Fibroblast of lung (primary cell): ENCODE measurements around the gene PWWP2B. TPM values are rescaled to one million over a fixed set of nuclear protein-coding genes. Genes with fewer than 3 reads are reported as not detected.

Source experiments
- DNase-seq, 2 donors: peaks; one replicate each; pipeline versions ENCODE4 v3.0.0 to v3.0.0-alpha.2; 2010; ENCODE audit warnings: low read depth in 2 of 2
- H2AFZ ChIP-seq: 2 replicates; pipeline ENCODE4 v1.5.1; 2012; ENCODE audit warnings: low read length, control low read depth, inconsistent platforms
- H3K27ac ChIP-seq: 2 replicates; pipeline ENCODE4 v1.5.1; 2011; ENCODE audit warnings: low read length, control low read depth; ENCODE audit not compliant: insufficient read depth
- H3K27me3 ChIP-seq: 2 replicates; pipeline ENCODE4 v1.5.1; 2011; ENCODE audit warnings: mild to moderate bottlenecking, low read length; ENCODE audit not compliant: control insufficient read depth, insufficient read depth
- H3K36me3 ChIP-seq: 2 replicates; pipeline ENCODE4 v1.5.1; 2011; ENCODE audit warnings: low read length; ENCODE audit not compliant: control insufficient read depth, insufficient read depth
- H3K4me1 ChIP-seq: 2 replicates; pipeline ENCODE4 v1.5.1; 2011; ENCODE audit warnings: low read length; ENCODE audit not compliant: control insufficient read depth, insufficient read depth; ENCODE audit errors: extremely low read depth
- H3K4me2 ChIP-seq: 2 replicates; pipeline ENCODE4 v1.5.1; 2011; ENCODE audit warnings: low read length, control low read depth; ENCODE audit not compliant: insufficient read depth; ENCODE audit errors: extremely low read depth
- H3K4me3 ChIP-seq, 4 experiments: fragments of 200-600 bp in 1 of 4; sonication (generic) in 1 of 4; replicated peaks in 1 of 4; 2 replicates each; pipeline ENCODE4 v1.5.1; 2011 to 2016; ENCODE audit warnings: low read length in 4 of 4, low read depth in 3 of 4, mild to moderate bottlenecking in 3 of 4, control low read depth in 2 of 4, inconsistent platforms in 1 of 4, mixed read lengths in 1 of 4; ENCODE audit not compliant: insufficient read depth in 1 of 4; ENCODE audit errors: control extremely low read depth in 1 of 4
- H3K79me2 ChIP-seq: 2 replicates; pipeline ENCODE4 v1.5.1; 2012; ENCODE audit warnings: mild to moderate bottlenecking, low read length, inconsistent platforms; ENCODE audit not compliant: control insufficient read depth, insufficient read depth
- H3K9ac ChIP-seq: 2 replicates; pipeline ENCODE4 v1.5.1; 2011; ENCODE audit warnings: mild to moderate bottlenecking, low read length, control low read depth; ENCODE audit not compliant: insufficient read depth
- H3K9me3 ChIP-seq: 2 replicates; pipeline ENCODE4 v1.5.1; 2012; ENCODE audit warnings: low read depth, low read length; ENCODE audit not compliant: control insufficient read depth, insufficient read depth
- H4K20me1 ChIP-seq: 2 replicates; pipeline ENCODE4 v1.5.1; 2011; ENCODE audit warnings: low read length; ENCODE audit not compliant: control insufficient read depth, insufficient read depth; ENCODE audit errors: extremely low read depth
- CTCF ChIP-seq, 2 donors: IDR thresholded peaks in 1 of 2; conservative IDR thresholded peaks in 1 of 2; 1 replicate in 1 of 2; 2 replicates in 1 of 2; pipeline ENCODE4 v1.5.1; 2011 to 2012; ENCODE audit warnings: low read length in 2 of 2, control low read depth in 1 of 2, inconsistent platforms in 1 of 2, low read depth in 1 of 2, mild to moderate bottlenecking in 1 of 2
- EZH2 ChIP-seq: IDR thresholded peaks from 2 replicates; pipeline ENCODE4 v1.5.1; 2012; ENCODE audit warnings: low read length, control low read depth, mild to moderate bottlenecking; ENCODE audit errors: missing control alignments
- polyA plus RNA-seq, 2 donors: library from polyadenylated mRNA; depleted of rRNA in 1 of 2; stranded (reverse) in 1 of 2; unstranded in 1 of 2; fragments of >200 nt; gene quantifications; 2 replicates each; pipeline ENCODE4 v1.2.1, GENCODE V29; 2011 to 2012; ENCODE audit warnings: missing spikeins in 1 of 2
- total RNA-seq: library from RNA; depleted of rRNA; stranded (reverse); fragments of >200 nt; gene quantifications from 2 replicates; pipeline ENCODE4 v1.2.1, GENCODE V29; 2014

PWWP2B gene
- total and polyA plus RNA-seq, 2 donors (not counting 1 experiment from before 2014, with no cell fraction given) = 1.5 to 15.9 TPM

- H3K4me2 ChIP-seq = no peak overlapping the region
- H3K36me3 ChIP-seq = no peaks in the 10 kb centered on the region
- H2AFZ ChIP-seq = no peak overlapping the region
- no peak overlapping the region for H3K27ac ChIP-seq
- H3K4me1 ChIP-seq = no peaks in the 10 kb centered on the region
- no peak overlapping the region for H3K9ac ChIP-seq
- H3K4me3 ChIP-seq = no peak overlapping the region
- no peaks in the 10 kb centered on the region for H3K79me2 ChIP-seq
- no peaks in the 10 kb centered on the region for H4K20me1 ChIP-seq
- TF ChIP-seq EZH2 = no peak
- TF ChIP-seq CTCF (conservative IDR thresholded peaks at IDR 0.05 in 1 of 2, IDR thresholded peaks at IDR 0.05 in 1 of 2; ENCODE audit: low read depth in 1 of 2, low read length in 2 of 2) = no peak
- DNase-seq = peak in 1 of 2 donors; percentile 53
- no peaks in the 10 kb centered on the region for H3K27me3 ChIP-seq
- no peaks in the 10 kb centered on the region for H3K9me3 ChIP-seq
These were observed 14.6 kb upstream of the PWWP2B start for GRCh38 chr10:132382231-132382922.

GRCh38 chr10:132383101-132383500, 13.9 kb upstream of the PWWP2B start:
- Histone ChIP-seq H2AFZ (no peak overlapping the region), H3K4me2 (no peak overlapping the region), H3K36me3 (no peaks in the 10 kb centered on the region), H3K27me3 (no peaks in the 10 kb centered on the region), H3K4me1 (no peaks in the 10 kb centered on the region), H3K79me2 (no peaks in the 10 kb centered on the region), H3K27ac (no peak overlapping the region), H3K4me3 (no peak overlapping the region), H3K9ac (no peak overlapping the region), H4K20me1 (no peaks in the 10 kb centered on the region), H3K9me3 (no peaks in the 10 kb centered on the region)
- no peak for TF ChIP-seq CTCF (conservative IDR thresholded peaks at IDR 0.05 in 1 of 2, IDR thresholded peaks at IDR 0.05 in 1 of 2; ENCODE audit: low read depth in 1 of 2, low read length in 2 of 2)
- no peak for TF ChIP-seq EZH2
- no peak for DNase-seq

GRCh38 chr10:132383751-132384196, 13.2 kb upstream of the PWWP2B start:
- Histone ChIP-seq H2AFZ (no peak overlapping the region), H3K36me3 (no peaks in the 10 kb centered on the region), H3K9ac (no peak overlapping the region), H3K27me3 (no peaks in the 10 kb centered on the region), H4K20me1 (no peaks in the 10 kb centered on the region), H3K27ac (no peak overlapping the region), H3K9me3 (no peaks in the 10 kb centered on the region), H3K4me1 (no peaks in the 10 kb centered on the region), H3K79me2 (no peaks in the 10 kb centered on the region), H3K4me2 (no peak overlapping the region), H3K4me3 (no peak overlapping the region)
- DNase-seq = no peak
- TF ChIP-seq EZH2 (no peak), CTCF (conservative IDR thresholded peaks at IDR 0.05 in 1 of 2, IDR thresholded peaks at IDR 0.05 in 1 of 2; ENCODE audit: low read depth in 1 of 2, low read length in 2 of 2) (no peak)
